Stimulated activated memory B cell treated with anti-CD40 and anti-IgM and Interleukin-4, amounts not matched to agents 10 μg/mL and 1 μg/mL and 100 μg/mL, for 72 hours (primary cell): ENCODE measurements around the gene MRPL44.
A peak's percentile ranks its signal among the peaks of the same experiment; 100 is the strongest.

Experiments used
- ATAC-seq: fragments of 150-1000 bp; cut with Tn5 transposase; 2 replicates; pipeline ENCODE4 v1.10.0; 2021
- H3K27ac Mint-ChIP-seq: one replicate; pipeline ENCODE4 v1.8.0; 2022; ENCODE audit warnings: mild to moderate bottlenecking, mixed read lengths
- H3K27me3 Mint-ChIP-seq: one replicate; pipeline ENCODE4 v1.8.0; 2022; ENCODE audit warnings: mixed read lengths
- H3K36me3 Mint-ChIP-seq: one replicate; pipeline ENCODE4 v1.8.0; 2022; ENCODE audit warnings: mixed read lengths
- H3K4me1 Mint-ChIP-seq: one replicate; pipeline ENCODE4 v1.8.0; 2022; ENCODE audit warnings: mixed read lengths
- H3K4me3 Mint-ChIP-seq: one replicate; pipeline ENCODE4 v1.8.0; 2022; ENCODE audit warnings: mild to moderate bottlenecking, moderate library complexity, mixed read lengths
- H3K9me3 Mint-ChIP-seq: one replicate; pipeline ENCODE4 v1.8.0; 2022; ENCODE audit warnings: mixed read lengths

Gene MRPL44

DNA sequence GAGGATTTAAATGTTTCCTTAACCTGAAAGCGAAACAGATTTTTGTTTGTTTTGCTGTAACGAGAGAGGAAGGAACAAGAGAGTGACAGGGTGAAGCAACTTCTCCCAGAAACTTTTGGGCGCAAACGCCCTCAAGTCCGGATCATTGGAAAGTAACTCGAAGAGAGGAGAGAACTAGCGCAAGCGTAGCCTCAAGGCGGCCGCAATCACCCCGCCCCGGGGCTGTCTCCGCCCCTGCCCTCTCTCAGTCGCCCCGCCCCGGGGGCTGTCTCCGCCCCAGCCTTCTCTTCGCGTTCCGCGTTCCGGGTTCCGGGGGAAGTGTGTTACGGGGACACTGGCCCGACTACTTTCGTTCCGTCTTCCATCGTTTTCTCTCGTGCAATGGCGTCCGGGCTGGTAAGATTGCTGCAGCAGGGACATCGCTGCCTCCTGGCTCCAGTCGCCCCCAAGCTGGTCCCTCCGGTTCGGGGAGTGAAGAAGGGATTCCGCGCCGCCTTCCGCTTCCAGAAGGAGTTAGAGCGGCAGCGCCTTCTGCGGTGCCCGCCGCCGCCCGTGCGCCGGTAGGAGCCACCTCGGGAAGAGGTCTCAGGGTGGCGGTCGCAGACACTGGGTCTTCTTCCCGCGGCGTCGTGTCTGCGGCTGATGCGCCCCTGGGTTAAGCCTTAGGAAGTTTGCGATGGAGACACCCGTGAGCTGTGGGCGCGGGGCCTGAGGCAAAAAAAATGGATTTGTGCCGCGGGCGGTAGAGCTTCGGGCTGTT lies at the start of gene MRPL44:
TSS of gene MRPL44 (plus strand) at position 372 of the 760 bp plus-strand sequence. CDS start at position 382, 10 bp downstream.
- no peaks in the 10 kb centered on the region for H3K27me3 Mint-ChIP-seq
- H3K36me3 Mint-ChIP-seq: peaks cover 25% of the 10 kb centered on the region
- peaks cover 67% of the 10 kb centered on the region for H3K4me1 Mint-ChIP-seq
- H3K9me3 Mint-ChIP-seq: no peaks in the 10 kb centered on the region
- ATAC-seq: peak; percentile 100
- H3K4me3 Mint-ChIP-seq: peak within 1 kb of the TSS; percentile 98
- peak within 1 kb of the TSS; percentile 99 for H3K27ac Mint-ChIP-seq

DNA sequence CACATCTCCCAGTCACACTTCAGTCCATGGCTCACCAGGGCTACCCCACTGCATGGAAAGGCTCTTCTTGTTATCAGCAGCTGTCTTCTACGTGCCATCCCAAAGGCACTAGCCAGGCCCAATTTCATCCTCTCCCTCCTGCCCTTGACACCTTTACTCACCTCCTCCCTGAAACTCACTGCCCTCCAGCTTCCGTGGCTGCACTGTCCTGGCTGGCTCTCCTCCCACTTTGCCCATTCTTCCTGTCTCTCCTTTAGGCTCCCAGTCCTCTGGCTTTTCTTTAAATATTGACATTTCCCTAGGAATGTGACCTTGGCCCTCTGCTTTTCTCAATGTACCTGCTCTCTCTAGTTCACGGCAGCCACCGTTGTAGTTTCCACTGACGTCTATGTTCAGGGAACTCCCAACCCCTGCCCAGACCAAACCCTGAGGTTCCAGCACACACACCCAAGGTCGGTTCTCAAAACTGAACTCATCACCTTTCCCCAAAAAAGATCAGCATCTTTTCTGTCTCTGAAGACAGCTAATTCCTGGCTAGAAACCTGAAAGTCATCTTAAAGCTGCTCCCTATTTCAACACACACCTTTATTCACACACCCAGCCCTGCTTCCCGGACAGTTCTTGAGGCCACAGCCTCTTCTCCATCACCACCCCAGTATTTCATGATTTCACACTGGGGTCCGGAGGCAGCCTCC lies 48.8 kb upstream of the MRPL44 start:
- H3K27me3 Mint-ChIP-seq: no peaks in the 10 kb centered on the region
- H3K27ac Mint-ChIP-seq: peak overlapping the region; percentile 80
- H3K4me3 Mint-ChIP-seq: peak overlapping the region; percentile 1
- peaks cover 40% of the 10 kb centered on the region for H3K4me1 Mint-ChIP-seq
- no peaks in the 10 kb centered on the region for H3K9me3 Mint-ChIP-seq
- peaks cover 47% of the 10 kb centered on the region for H3K36me3 Mint-ChIP-seq
- ATAC-seq: peak; percentile 54

DNA sequence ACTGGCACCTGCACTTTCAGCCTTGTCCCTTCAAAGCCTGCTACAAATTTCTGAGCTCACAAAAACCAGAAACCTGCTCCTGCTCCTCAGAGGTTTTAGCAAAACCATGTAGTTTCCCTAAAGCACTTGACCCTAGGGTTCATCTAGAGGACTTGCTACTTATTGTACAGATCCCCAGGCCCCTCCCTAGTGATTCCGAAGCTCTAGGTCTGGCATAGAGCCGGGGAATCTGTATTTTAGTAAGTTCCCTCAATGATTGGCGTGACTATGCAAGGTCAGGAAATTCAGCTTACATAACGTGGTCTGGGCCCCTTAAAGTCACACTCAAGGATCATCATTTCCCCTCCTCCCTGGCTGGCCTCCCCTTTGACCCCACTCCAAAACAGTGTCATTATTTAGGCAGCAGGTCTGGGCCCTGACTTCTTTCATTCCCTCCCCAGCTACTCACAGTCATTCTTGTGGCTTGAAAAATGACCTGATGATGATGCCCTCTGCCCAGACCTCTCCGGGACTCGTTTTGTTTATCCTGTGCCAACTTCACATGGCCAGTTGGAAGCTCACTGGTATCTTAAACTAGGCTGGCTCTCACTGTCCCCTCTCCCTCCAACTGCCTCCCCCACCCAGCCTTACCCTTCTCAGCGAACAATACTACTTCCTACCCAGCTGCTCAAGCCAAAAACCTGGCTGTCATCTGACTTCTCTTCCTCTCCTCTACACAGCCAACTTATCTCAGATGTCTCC lies 48.1 kb upstream of the MRPL44 start:
- H3K4me3 Mint-ChIP-seq: peak overlapping the region; percentile 1
- ATAC-seq: no peak
- peak overlapping the region; percentile 80 for H3K27ac Mint-ChIP-seq
- H3K27me3 Mint-ChIP-seq: no peaks in the 10 kb centered on the region
- no peaks in the 10 kb centered on the region for H3K9me3 Mint-ChIP-seq
- peaks cover 46% of the 10 kb centered on the region for H3K36me3 Mint-ChIP-seq
- H3K4me1 Mint-ChIP-seq: peaks cover 40% of the 10 kb centered on the region

DNA sequence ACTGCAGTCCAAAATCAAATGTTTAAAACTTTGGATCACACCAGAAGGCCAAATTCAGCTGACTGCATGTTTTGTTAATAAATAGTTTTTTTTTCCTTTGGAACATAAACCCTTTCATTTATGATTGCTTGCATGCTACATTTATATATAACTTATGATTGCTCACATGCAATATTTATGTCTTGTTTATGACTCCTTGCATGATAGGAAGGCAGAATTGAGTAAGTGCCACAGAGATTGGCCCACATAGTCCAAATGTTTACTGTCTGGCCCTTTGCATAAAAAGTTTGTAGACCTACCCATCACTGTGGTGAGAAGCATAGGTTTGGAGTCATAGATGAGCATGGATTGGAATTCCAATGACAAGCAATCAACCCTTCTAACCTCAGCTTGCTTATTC lies 42.9 kb upstream of the MRPL44 start:
- no peak for ATAC-seq
- H3K27me3 Mint-ChIP-seq: no peaks in the 10 kb centered on the region
- H3K4me1 Mint-ChIP-seq: peaks cover 39% of the 10 kb centered on the region
- H3K9me3 Mint-ChIP-seq: no peaks in the 10 kb centered on the region
- peaks cover 33% of the 10 kb centered on the region for H3K36me3 Mint-ChIP-seq
- no peak overlapping the region for H3K4me3 Mint-ChIP-seq
- H3K27ac Mint-ChIP-seq: no peak overlapping the region

DNA sequence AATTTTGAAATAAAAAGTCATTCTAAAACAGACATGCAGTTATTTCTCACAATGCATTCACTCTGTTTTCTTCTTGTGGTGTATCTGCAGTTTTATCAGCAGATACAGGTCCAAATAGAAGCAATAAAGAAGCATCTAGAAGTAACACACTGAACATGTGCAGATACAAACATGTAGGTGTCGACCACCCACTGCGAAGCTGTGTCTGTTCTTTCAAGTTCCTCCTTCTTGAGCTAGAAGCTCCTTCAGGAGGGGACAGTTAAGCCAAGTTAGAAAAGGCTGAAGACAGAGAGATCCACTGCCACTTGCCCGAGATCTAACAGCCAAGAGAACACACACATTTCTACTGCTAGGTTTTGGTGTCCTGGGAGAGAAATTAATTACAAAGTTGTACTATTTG lies 42.2 kb upstream of the MRPL44 start:
- H3K4me1 Mint-ChIP-seq: peaks cover 37% of the 10 kb centered on the region
- H3K9me3 Mint-ChIP-seq: no peaks in the 10 kb centered on the region
- H3K27ac Mint-ChIP-seq: peak overlapping the region; percentile 43
- no peak overlapping the region for H3K4me3 Mint-ChIP-seq
- H3K27me3 Mint-ChIP-seq: no peaks in the 10 kb centered on the region
- H3K36me3 Mint-ChIP-seq: peaks cover 27% of the 10 kb centered on the region
- ATAC-seq: no peak

DNA sequence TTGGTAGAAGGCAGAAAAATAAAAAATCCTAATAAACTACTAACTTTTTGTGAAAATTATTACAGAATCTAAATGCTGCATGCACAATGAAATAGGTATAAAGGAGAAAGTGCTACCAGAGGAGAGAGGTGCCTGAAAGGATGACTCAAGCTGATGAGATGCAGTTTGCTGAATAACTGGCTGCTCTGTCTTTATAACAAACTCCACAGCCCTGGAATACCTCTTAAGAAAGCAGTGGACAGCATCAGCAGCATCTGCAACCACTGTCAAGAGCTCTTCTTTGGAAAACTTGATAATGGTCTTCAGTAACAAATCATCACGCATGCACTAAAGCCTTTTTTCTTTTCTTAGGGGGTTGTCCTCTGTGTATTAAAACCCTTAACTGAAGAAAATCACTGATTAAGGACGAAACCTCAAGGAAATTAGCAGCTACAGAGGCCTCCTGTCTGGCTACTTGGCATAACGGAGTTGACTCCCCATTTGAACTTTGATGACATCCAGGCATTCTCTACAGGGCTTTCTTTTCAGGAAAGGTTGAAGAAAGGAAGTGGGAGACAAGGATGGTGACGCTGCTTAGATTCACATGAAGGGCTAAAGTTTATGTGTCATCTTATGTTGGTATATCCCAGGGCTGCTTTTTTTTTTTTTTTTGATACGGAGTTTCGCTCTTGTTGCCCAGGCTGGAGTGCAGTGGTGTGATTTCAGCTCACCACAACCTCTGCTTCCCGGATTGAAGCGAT lies 40.9 kb upstream of the MRPL44 start:
- no peak for ATAC-seq
- H3K27ac Mint-ChIP-seq: no peak overlapping the region
- peaks cover 15% of the 10 kb centered on the region for H3K36me3 Mint-ChIP-seq
- no peak overlapping the region for H3K4me3 Mint-ChIP-seq
- no peaks in the 10 kb centered on the region for H3K27me3 Mint-ChIP-seq
- H3K4me1 Mint-ChIP-seq: peaks cover 35% of the 10 kb centered on the region
- H3K9me3 Mint-ChIP-seq: no peaks in the 10 kb centered on the region

DNA sequence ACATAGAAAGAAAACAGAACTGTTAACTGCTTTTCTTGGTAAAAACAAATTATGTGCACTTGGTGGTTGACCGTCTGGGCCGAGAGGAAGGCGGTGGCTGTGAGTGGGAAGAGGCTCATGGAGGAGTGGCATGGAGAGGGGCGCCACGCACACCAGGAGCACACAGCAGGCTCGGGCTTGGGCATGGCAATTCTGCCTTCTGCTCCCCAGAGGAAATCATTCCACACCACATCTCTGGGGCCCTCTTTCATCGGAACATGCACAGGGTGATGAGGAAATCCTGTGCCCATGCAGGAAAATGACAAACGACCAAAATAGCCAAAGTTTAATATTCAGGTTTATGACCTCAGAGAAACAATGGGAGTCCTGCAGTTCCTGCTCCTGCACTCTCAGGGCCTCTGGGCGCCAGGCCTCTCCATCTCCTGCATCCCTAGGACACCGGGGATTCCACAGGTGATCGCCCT lies 38.6 kb upstream of the MRPL44 start:
- Mint-ChIP-seq H3K4me1 (peaks cover 53% of the 10 kb centered on the region), H3K27ac (peak overlapping the region; percentile 30), H3K36me3 (peaks cover 32% of the 10 kb centered on the region), H3K4me3 (no peak overlapping the region), H3K9me3 (no peaks in the 10 kb centered on the region), H3K27me3 (no peaks in the 10 kb centered on the region)
- no peak for ATAC-seq

DNA sequence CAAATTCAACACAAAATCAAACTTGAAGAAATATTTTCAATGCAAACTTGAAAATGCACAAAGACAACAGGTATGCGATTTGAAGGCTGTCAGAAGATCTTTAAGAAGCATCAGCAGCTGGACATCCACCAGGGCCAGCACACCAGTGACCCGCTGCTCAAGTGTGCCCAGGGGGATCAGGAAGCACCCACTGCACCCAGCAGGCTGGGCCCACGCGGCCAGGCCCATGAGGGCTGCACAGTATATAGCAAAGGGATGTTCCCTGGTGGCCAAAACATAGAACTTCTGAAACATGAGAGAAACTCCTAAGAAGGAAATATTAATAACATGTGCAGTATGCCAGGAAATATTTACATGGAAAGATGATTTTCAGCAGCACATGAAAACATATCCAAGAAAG lies 37.2 kb upstream of the MRPL44 start:
- H3K9me3 Mint-ChIP-seq: no peaks in the 10 kb centered on the region
- peaks cover 52% of the 10 kb centered on the region for H3K4me1 Mint-ChIP-seq
- H3K27me3 Mint-ChIP-seq: no peaks in the 10 kb centered on the region
- H3K36me3 Mint-ChIP-seq: peaks cover 37% of the 10 kb centered on the region
- ATAC-seq: no peak
- no peak overlapping the region for H3K27ac Mint-ChIP-seq
- no peak overlapping the region for H3K4me3 Mint-ChIP-seq

DNA sequence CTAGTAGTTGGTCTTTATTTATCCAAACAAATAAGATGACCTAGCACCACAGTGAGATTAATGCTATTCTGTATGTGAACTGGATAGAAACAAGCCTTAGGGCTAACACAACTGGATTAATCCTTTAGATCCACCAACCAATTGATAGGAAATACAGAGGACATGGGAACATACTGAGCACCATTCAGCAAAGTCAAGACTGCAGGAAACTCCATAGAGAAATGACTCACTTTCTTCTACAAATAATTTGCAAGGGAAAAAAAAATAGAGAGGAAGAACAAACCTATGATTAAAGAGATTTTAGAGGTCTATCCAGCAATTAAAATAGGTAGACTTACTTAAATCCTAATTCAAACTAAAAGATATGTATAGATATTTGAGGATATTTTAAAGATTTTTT lies 36.1 kb upstream of the MRPL44 start:
- Mint-ChIP-seq H3K27me3 (no peaks in the 10 kb centered on the region), H3K36me3 (peaks cover 37% of the 10 kb centered on the region), H3K27ac (no peak overlapping the region), H3K4me1 (peaks cover 52% of the 10 kb centered on the region), H3K9me3 (no peaks in the 10 kb centered on the region), H3K4me3 (no peak overlapping the region)
- no peak for ATAC-seq

DNA sequence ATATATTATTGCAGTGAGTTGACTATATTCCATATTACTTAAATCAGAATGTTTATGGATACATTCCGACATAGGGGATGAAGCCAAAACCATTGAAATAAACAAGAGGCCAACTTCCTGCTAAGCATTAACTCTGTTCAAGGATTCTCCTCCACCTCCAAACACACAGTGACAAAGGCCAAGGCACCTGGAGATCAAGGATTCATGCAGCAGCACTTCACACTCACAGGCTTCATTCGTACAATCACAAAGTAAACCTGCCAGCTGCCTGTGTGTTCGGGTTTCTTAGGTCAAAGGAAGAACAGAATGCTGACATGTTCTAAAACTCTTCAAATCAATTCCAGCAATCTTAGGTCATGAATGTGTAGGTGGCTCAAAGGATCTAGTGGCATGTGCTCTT lies 35.0 kb upstream of the MRPL44 start:
- peaks cover under 1% of the 10 kb centered on the region for H3K9me3 Mint-ChIP-seq
- H3K36me3 Mint-ChIP-seq: peaks cover 33% of the 10 kb centered on the region
- no peak overlapping the region for H3K27ac Mint-ChIP-seq
- ATAC-seq: no peak
- H3K4me1 Mint-ChIP-seq: peaks cover 52% of the 10 kb centered on the region
- no peak overlapping the region for H3K4me3 Mint-ChIP-seq
- H3K27me3 Mint-ChIP-seq: no peaks in the 10 kb centered on the region

DNA sequence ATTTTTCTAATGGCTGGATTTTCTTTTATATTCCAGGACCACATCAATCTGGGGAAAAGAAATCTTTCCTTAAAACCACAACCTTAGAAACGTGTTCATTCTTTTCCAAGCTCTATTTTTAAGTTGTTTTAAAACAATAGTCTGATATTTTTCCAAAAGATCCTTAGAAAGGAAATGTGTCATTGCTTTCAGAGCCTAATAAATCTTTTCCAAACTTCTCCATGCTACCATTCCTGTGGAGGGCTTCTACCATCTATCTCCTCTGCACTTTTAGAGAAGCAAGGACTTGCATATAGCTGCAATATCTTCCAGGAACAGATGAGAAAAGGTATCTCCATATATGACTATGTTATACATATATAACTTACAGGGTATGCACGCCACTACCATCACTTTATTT lies 33.3 kb upstream of the MRPL44 start:
- Mint-ChIP-seq H3K4me3 (no peak overlapping the region), H3K9me3 (peaks cover 8% of the 10 kb centered on the region), H3K27ac (no peak overlapping the region), H3K27me3 (no peaks in the 10 kb centered on the region), H3K36me3 (peaks cover 49% of the 10 kb centered on the region), H3K4me1 (peaks cover 56% of the 10 kb centered on the region)
- no peak for ATAC-seq

DNA sequence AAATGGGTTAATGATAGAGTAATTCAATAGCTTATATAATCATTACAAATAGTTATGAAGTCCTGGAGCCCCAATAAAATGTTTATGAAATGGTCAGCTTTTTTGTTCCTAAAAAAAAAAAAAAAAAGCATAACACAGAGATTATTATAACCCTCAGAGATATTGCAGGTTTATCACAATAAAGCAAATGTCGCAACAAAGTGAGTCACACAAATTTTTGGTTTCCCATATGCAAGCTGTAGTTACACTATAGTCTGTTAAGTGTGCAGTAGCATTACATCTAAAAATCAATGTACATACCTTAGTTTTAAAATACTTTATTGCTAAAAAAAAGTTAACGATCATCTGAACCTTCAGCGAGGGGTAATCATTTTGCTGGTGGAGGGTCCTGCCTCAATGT lies 32.2 kb upstream of the MRPL44 start:
- Mint-ChIP-seq H3K4me3 (no peak overlapping the region), H3K36me3 (peaks cover 49% of the 10 kb centered on the region), H3K4me1 (peaks cover 58% of the 10 kb centered on the region), H3K27ac (no peak overlapping the region), H3K9me3 (peaks cover 8% of the 10 kb centered on the region), H3K27me3 (no peaks in the 10 kb centered on the region)
- ATAC-seq: no peak

DNA sequence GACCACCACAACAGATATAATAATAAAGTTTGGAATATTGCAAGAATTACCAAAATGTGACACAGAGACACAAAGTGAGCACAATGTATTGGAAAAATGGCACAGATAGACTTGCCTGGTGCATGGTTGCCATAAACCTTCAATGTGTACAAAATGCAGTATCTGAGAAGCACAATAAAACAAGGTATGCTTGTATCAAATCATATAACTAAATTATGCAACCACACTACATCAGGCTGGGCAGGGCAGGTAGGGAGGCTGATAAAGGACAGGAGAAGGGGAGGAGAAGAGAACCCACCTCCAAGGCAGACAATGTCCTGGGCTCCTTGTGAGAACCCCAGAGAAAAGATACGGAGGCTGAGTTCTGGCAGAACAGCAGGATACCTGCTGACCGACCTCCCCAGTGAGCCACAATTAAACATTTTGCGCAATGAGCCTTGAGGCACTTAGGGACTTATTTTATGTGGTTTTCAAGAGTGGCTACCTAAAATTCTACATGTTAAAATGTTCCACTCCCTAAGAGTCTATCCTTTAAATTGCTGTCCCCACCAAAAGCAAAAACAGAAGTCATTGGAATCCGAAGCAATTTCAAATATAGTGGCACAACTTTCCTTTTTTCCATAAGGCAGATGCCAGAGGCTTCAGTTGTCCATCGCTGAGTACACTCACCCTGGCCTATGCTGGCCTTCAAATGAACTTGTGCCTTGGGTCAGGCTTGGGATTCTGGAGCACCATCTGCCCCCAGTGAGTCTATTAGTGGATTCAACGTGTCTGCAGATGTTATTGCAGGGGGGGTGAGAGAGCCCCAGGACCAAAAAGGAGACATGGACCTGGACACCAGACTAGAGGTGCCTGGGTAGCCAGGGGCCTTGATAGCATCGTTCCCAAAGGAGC lies 28.9 kb upstream of the MRPL44 start:
- Mint-ChIP-seq H3K9me3 (peaks cover 8% of the 10 kb centered on the region), H3K27ac (no peak overlapping the region), H3K27me3 (no peaks in the 10 kb centered on the region), H3K4me3 (no peak overlapping the region), H3K36me3 (peaks cover 31% of the 10 kb centered on the region), H3K4me1 (peaks cover 43% of the 10 kb centered on the region)
- ATAC-seq: no peak

DNA sequence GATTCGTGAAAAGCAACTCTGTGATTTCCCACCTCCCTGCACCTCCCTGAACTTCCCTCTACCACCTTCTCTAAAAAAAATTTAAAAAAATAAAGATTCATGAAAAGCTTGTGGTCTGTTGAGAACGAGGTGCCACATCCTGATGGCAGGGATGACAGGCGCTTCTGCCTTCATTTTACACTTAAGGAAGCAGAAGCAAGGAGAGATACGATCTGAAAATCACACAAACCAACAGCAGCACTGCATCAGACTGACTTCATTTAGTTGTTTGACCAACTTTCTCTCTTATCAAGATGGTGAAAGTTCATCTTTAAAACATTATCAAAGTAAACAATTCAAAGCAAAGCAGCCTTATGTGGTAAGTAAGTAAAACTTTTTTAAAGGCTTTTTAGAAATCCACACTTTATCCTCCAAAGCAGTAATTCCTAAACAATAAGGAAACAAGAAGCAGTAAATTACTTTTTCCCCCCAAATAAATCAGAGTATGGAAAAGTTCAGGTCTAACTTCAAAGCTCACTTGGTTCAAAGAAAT lies 27.6 kb upstream of the MRPL44 start:
- peaks cover 26% of the 10 kb centered on the region for H3K36me3 Mint-ChIP-seq
- H3K4me1 Mint-ChIP-seq: peaks cover 52% of the 10 kb centered on the region
- peak overlapping the region; percentile 57 for H3K27ac Mint-ChIP-seq
- H3K9me3 Mint-ChIP-seq: peaks cover 8% of the 10 kb centered on the region
- H3K27me3 Mint-ChIP-seq: no peaks in the 10 kb centered on the region
- H3K4me3 Mint-ChIP-seq: peak overlapping the region; percentile 12
- ATAC-seq: peak; percentile 43
